HG03460 (cell line): Measurements from ENCODE around the gene SUSD1.
"Not testable (repeated sequence)": the region's sequence is repeated elsewhere in the genome, so short reads cannot be mapped to it uniquely, and the experiment has no call there.

Source experiments
- ATAC-seq: cut with Tn5 transposase; IDR thresholded peaks from one replicate; pipeline ENCODE4 v1.9.1; 2021; ENCODE audit not compliant: unreplicated experiment

The SUSD1 gene

DNA sequence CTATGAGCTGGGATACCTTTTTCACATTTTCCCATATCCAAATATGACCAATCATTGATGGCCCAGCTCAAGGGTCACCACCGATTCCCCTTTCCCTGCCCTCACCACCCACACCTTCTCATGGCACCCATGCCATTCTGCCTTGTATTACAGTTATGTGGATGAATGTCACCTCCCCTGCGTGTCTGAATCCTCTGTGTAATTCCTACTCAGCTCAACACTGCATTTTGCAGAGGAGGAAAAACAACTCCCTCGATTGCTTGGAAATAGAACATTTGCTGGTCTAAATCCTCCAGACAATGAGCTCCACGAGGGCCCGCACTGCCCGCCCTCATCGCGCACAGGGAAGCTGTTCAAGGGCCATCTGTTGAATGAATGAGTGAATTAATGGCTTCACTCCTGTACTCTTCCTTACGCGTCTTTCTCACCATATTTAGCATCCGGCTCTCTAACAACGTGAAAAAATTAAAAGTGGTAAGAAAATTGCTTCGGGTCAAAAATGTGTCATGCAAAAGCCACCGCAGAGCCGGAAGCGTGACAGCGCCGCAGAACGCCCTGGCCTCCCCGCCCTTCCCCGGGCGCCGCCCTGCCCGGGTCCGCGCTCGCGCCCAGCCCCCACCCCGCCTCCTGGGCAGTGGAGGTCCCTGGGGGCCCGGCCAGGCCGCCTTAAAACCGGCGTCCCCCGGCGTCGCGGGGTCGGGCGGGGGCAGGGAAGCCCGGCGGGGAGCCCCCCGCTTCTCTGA is 704 bp downstream of the SUSD1 start:
- peak; percentile 84 for ATAC-seq

- no peak for ATAC-seq
Observed at GRCh38 chr9:112173489-112174221, 1.4 kb downstream of the SUSD1 start.

GRCh38 chr9:112170968-112171367 is 4.1 kb downstream of the SUSD1 start:
- no peak for ATAC-seq

GRCh38 chr9:112170235-112170634 is 4.9 kb downstream of the SUSD1 start:
- no peak for ATAC-seq

GRCh38 chr9:112169368-112169767 is 5.7 kb downstream of the SUSD1 start:
- ATAC-seq, result no peak

DNA sequence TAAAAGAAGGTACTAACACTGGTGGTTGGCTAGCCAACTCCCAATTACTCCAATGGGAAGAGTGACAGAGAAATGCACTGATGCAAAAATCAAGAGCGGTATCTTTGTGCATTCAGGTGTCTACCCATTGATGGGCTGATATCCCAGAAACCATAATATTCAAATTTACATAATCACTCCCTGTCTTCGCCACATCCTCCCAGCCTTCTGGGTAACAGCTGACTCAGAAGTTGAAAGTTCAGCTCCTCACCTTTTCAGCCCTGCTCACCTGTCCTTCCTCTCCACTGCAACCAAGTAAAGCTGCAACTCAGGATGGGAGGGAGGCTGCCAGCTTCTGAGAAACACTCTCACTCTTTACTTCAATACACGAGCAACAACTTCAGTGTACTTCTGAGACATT is 6.9 kb downstream of the SUSD1 start:
- no peak for ATAC-seq

DNA sequence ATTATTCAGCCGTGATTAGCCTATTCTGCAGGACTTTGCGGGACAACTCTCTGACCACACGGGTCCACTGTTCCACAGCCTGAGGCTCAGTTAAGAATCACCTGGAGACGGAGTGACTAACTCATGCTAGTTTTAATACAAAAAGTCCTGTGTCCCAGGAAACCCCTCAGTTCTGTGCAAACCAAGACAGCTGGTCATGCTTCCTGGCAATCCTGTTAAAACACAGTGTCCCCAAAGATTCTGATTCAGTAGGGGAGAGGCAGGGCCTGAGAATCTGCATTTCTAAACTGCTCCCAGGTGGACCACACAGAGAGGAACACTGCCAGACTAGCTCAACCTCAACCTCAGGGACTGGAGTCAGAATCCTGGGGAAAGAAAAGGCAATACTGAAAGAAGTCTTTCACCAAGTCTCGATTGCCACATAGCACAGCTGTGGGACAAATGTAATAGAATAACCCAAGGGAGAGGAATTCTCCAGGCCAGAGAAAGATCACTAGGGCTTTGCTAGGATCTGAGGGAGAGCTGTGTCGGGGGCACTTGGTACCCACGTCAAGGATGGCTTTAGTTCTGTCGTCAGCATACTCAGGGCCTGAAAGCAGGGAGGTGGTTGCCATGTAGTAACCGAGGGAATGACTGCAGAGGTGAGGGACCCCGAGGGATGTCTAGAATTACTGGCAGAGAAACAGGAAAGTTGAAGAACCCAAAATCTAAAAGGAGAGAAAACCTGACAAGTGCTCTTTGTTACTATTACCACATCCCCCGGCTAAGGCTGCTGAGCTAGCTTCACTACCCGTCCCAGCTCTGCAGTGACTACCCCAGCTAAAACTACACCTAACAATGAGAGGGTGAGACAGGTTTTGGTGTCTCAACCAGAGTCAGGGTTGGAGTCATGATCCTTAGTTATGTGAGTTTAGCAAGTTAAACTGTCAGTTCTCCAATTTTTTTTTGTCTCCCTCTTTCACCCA is 8.6 kb downstream of the SUSD1 start:
- no peak for ATAC-seq

DNA sequence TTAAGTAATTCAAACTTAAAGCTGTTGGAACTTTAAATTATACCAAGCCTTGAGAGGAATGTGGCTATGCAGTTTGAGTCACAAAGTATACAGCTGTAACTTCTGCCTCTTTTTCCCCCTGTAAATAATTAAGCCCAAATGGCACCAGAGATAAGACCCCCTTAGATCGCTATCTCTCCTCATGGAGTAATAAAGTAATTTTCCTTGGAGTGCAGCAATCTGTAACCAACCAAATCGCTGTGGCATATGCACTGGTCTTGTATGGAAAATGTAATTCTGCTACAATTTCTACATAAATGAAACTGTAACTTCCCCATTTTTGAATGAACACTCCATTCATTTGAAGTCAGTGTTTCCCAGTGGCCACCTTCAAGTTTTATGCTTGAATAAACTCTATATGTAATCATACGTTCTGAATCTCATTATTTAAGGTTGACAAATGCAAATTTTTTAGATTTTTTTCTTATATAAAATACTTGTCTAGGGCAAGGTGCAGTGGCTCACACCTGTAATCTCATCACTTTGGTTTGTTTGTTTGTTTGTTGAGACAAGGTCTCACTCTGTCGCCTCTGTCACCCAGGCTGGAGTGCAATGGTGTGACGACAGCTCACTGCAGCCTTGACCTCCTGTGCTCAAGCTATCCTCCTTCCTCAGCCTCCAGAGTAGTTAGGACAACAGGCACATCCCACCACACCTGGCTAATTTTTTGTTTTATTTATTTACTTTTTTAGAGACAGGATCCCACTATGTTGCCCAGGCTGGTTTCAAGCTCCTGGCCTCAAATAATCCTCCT is 12.3 kb downstream of the SUSD1 start:
- no peak for ATAC-seq

GRCh38 chr9:112159781-112160180 is 15.3 kb downstream of the SUSD1 start:
- no peak for ATAC-seq

- ATAC-seq, result no peak
Observed at GRCh38 chr9:112158656-112159367, 16.3 kb downstream of the SUSD1 start.

GRCh38 chr9:112157961-112158360 is 17.1 kb downstream of the SUSD1 start:
- no peak for ATAC-seq

DNA sequence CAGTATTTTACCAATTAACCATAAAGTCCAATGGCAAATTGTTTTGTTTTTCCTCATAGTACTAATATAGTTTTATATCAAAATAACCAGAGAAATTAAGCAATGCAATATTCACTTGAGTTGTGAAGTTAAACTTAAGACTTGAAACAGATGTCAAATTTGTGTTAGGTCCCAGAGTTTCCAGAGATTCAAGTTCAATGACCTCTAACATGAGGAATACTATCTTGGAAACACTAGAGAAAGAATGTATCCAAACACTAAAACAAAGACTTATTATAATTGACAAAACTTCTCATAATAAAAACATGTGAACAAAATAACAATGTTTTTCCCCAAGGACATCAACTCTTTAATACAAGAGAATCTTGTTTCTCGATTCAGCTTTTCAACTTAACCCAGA is 18.0 kb downstream of the SUSD1 start:
- ATAC-seq, result no peak

DNA sequence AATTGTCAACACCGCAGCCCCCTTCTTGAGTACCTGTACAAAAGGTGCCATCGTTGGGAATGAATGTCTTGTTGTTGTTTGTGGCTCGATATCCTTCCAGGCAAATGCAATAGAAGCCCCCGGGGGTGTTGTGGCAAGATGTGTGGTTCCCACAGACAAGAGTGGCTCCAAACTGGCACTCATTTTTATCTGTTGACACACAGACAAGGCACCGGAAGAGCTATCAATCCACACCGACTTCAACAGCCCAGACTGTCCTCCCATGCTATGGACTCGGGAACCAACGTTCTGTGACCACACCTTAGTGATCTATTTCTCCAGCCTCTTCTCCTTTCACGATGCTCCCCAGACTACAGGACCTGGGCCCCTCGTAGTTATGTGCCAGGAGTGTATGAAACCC is 25.9 kb downstream of the SUSD1 start:
- no peak for ATAC-seq

GRCh38 chr9:112145886-112146285 is 29.2 kb downstream of the SUSD1 start:
- ATAC-seq, result no peak

GRCh38 chr9:112144807-112145206 is 30.3 kb downstream of the SUSD1 start:
- ATAC-seq, result no peak

GRCh38 chr9:112142420-112142819 is 32.7 kb downstream of the SUSD1 start:
- no peak for ATAC-seq

GRCh38 chr9:112140936-112141335 is 34.2 kb downstream of the SUSD1 start:
- no peak for ATAC-seq

DNA sequence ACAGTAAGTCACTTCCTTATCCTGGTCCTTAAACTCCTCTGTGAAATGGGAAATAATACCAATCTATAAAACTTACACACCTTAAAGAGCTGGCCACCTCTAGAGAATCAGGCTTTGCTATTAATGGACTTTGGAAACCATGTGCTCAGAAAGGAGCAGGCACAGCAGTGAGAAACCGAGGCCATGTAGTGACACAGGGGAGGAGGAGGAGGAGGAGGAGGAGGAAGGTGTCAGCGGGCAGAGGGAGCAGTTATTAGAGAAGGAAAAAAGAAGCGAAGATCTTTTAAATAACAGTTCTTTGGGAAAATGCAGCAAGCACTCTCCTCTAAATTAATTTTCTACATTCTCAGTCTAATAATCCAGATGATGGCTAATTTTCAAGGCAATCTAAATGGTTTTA is 38.0 kb downstream of the SUSD1 start:
- ATAC-seq, result no peak

- no peak for ATAC-seq
Observed at GRCh38 chr9:112135706-112136105, 39.4 kb downstream of the SUSD1 start.

- ATAC-seq, result not testable (repeated sequence)
Observed at GRCh38 chr9:112133806-112134205, 41.3 kb downstream of the SUSD1 start.
